H9 (cell line): Measurements from ENCODE around the gene RYR3. TPM values are rescaled to one million over a fixed set of nuclear protein-coding genes. Genes with fewer than 3 reads are reported as not detected.

Source experiments
- DNase-seq: peaks from one replicate; pipeline ENCODE4 v3.0.0-alpha.2; 2017
- H2AFZ ChIP-seq: one replicate; pipeline ENCODE4 v1.6.1; 2013; ENCODE audit warnings: mild to moderate bottlenecking, low read length, control low read depth, moderate library complexity
- H2AK5ac ChIP-seq: 2 replicates; pipeline ENCODE4 v1.6.1; 2013; ENCODE audit warnings: low read length, control low read depth, mixed read lengths; ENCODE audit not compliant: insufficient read length
- H2BK120ac ChIP-seq: one replicate; pipeline ENCODE4 v1.6.1; 2013; ENCODE audit warnings: low read depth, mild to moderate bottlenecking, low read length, control low read depth, inconsistent platforms; ENCODE audit not compliant: poor library complexity, severe bottlenecking
- H2BK12ac ChIP-seq: 2 replicates; pipeline ENCODE4 v1.6.1; 2013; ENCODE audit warnings: low read length, control low read depth, mixed read lengths, low read depth; ENCODE audit not compliant: insufficient read length
- H2BK15ac ChIP-seq: 2 replicates; pipeline ENCODE4 v1.6.1; 2013; ENCODE audit warnings: low read depth, low read length, control low read depth
- H2BK20ac ChIP-seq: one replicate; pipeline ENCODE4 v1.6.1; 2013; ENCODE audit warnings: low read depth, mild to moderate bottlenecking, low read length, control low read depth, inconsistent platforms; ENCODE audit not compliant: poor library complexity, severe bottlenecking
- H2BK5ac ChIP-seq: 2 replicates; pipeline ENCODE4 v1.6.1; 2013; ENCODE audit warnings: low read length, control low read depth, mixed read lengths; ENCODE audit not compliant: insufficient read length
- H3K14ac ChIP-seq: 2 replicates; pipeline ENCODE4 v1.6.1; 2013; ENCODE audit warnings: low read length, control low read depth; ENCODE audit not compliant: insufficient read depth
- H3K18ac ChIP-seq: 2 replicates; pipeline ENCODE4 v1.6.1; 2013; ENCODE audit warnings: low read depth, mild to moderate bottlenecking, mixed read lengths, low read length, control low read depth; ENCODE audit not compliant: insufficient read length
- H3K23ac ChIP-seq: 2 replicates; pipeline ENCODE4 v1.6.1; 2013; ENCODE audit warnings: low read length, control low read depth, mixed read lengths, low read depth; ENCODE audit not compliant: insufficient read length
- H3K23me2 ChIP-seq: 2 replicates; pipeline ENCODE4 v1.6.1; 2013; ENCODE audit warnings: low read depth, mild to moderate bottlenecking, mixed read lengths, low read length, control low read depth; ENCODE audit not compliant: insufficient read length, poor library complexity, severe bottlenecking
- H3K27ac ChIP-seq: 2 replicates; pipeline ENCODE4 v1.5.1; 2013; ENCODE audit warnings: low read length, control low read depth, mixed read lengths, low read depth; ENCODE audit not compliant: insufficient read length
- H3K27me3 ChIP-seq: 2 replicates; pipeline ENCODE4 v1.6.1; 2013; ENCODE audit warnings: low read length, control low read depth, inconsistent platforms; ENCODE audit not compliant: insufficient read depth
- H3K4ac ChIP-seq: 2 replicates; pipeline ENCODE4 v1.6.1; 2013; ENCODE audit warnings: low read depth, mild to moderate bottlenecking, control low read depth, inconsistent platforms, low read length, moderate library complexity
- H3K4me1 ChIP-seq: 2 replicates; pipeline ENCODE4 v1.6.1; 2013; ENCODE audit warnings: low read length, control low read depth, inconsistent platforms; ENCODE audit not compliant: insufficient read depth
- H3K4me2 ChIP-seq: 2 replicates; pipeline ENCODE4 v1.6.1; 2013; ENCODE audit warnings: low read length, control low read depth, mixed read lengths; ENCODE audit not compliant: insufficient read length, insufficient read depth
- H3K56ac ChIP-seq: 2 replicates; pipeline ENCODE4 v1.6.1; 2013; ENCODE audit warnings: low read depth, mild to moderate bottlenecking, mixed read lengths, low read length, control low read depth; ENCODE audit not compliant: insufficient read length
- H3K79me1 ChIP-seq: 2 replicates; pipeline ENCODE4 v1.6.1; 2013; ENCODE audit warnings: low read depth, mild to moderate bottlenecking, moderate library complexity, low read length, control low read depth, inconsistent platforms; ENCODE audit not compliant: insufficient read depth, poor library complexity, severe bottlenecking
- H3K79me2 ChIP-seq: 2 replicates; pipeline ENCODE4 v1.6.1; 2013; ENCODE audit warnings: low read length, control low read depth, inconsistent platforms; ENCODE audit not compliant: insufficient read depth
- H3K9ac ChIP-seq: 2 replicates; pipeline ENCODE4 v1.6.1; 2013; ENCODE audit warnings: low read length, control low read depth, mixed read lengths; ENCODE audit not compliant: insufficient read length; ENCODE audit errors: extremely low read depth
- H3K9me3 ChIP-seq: one replicate; pipeline ENCODE4 v1.6.1; 2013; ENCODE audit warnings: low read depth, low read length, inconsistent platforms; ENCODE audit not compliant: control insufficient read depth
- H3T11ph ChIP-seq: one replicate; pipeline ENCODE4 v1.6.1; 2013; ENCODE audit warnings: mild to moderate bottlenecking, low read length, control low read depth, inconsistent platforms
- H4K20me1 ChIP-seq: one replicate; pipeline ENCODE4 v1.6.1; 2013; ENCODE audit not compliant: control insufficient read depth, insufficient read length, insufficient read depth
- H4K5ac ChIP-seq: 2 replicates; pipeline ENCODE4 v1.6.1; 2013; ENCODE audit warnings: low read depth, mild to moderate bottlenecking, mixed read lengths, low read length, control low read depth; ENCODE audit not compliant: insufficient read length
- H4K8ac ChIP-seq: replicated peaks from 2 replicates; pipeline ENCODE4 v1.6.1; 2013; ENCODE audit warnings: low read length, control low read depth, mixed read lengths, low read depth; ENCODE audit not compliant: insufficient read length
- H4K91ac ChIP-seq: 2 replicates; pipeline ENCODE4 v1.6.1; 2013; ENCODE audit warnings: low read depth, mild to moderate bottlenecking, moderate library complexity, mixed read lengths, low read length, control low read depth; ENCODE audit not compliant: insufficient read length
- H3K27ac Mint-ChIP-seq, 3 experiments: 2 replicates in 2 of 3; 3 replicates in 1 of 3; pipeline ENCODE4 v1.8.0; 2020 to 2021; ENCODE audit warnings: mixed read lengths in 3 of 3, mild to moderate bottlenecking in 1 of 3, moderate library complexity in 1 of 3
- H3K27me3 Mint-ChIP-seq: 2 replicates; pipeline ENCODE4 v1.8.0; 2021; ENCODE audit warnings: low read depth, mild to moderate bottlenecking, moderate library complexity, mixed read lengths
- H3K36me3 Mint-ChIP-seq, 3 experiments: 2 replicates in 2 of 3; 3 replicates in 1 of 3; pipeline ENCODE4 v1.8.0; 2020 to 2021; ENCODE audit warnings: low read depth in 3 of 3, mixed read lengths in 3 of 3; ENCODE audit not compliant: insufficient read depth in 1 of 3
- H3K4me1 Mint-ChIP-seq, 2 experiments: 2 replicates each; pipeline ENCODE4 v1.8.0; 2020; ENCODE audit warnings: mixed read lengths in 2 of 2
- H3K4me3 Mint-ChIP-seq, 2 experiments: 2 replicates in 1 of 2; 3 replicates in 1 of 2; pipeline ENCODE4 v1.8.0; 2020 to 2021; ENCODE audit warnings: mild to moderate bottlenecking in 2 of 2, mixed read lengths in 2 of 2, moderate library complexity in 1 of 2
- H3K9me3 Mint-ChIP-seq, 2 experiments: 2 replicates in 1 of 2; 3 replicates in 1 of 2; pipeline ENCODE4 v1.8.0; 2020; ENCODE audit warnings: mild to moderate bottlenecking in 2 of 2, mixed read lengths in 2 of 2, moderate library complexity in 1 of 2
- CTCF ChIP-seq: fragments of 200-600 bp; sonication (generic); conservative IDR thresholded peaks from 3 replicates; pipeline ENCODE4 v1.8.0; 2021; ENCODE audit warnings: antibody characterized with exemption, mild to moderate bottlenecking
- WGBS: extraction: QIAGEN DNeasy Blood & Tissue Kit; methylation state at CpG from one replicate; pipeline ENCODE4 v1.1.7; 2013; ENCODE audit warnings: missing lambda C conversion rate, low lambda C conversion rate, mixed read lengths; ENCODE audit not compliant: insufficient read length; ENCODE audit errors: extremely low coverage; 5-methylcytosine and 5-hydroxymethylcytosine counted together
- total RNA-seq: library from RNA; stranded (reverse); gene quantifications from 2 replicates; pipeline ENCODE4 v1.2.1, GENCODE V29; 2021

Gene RYR3
- total RNA-seq, 1 experiment from 2014 or later, result 0.85 TPM

GRCh38 chr15:33430577-33430976 is 119.8 kb downstream of the RYR3 start:
- H3K27ac Mint-ChIP-seq, result no peak overlapping the region
- H3K36me3 Mint-ChIP-seq, result no peaks in the 10 kb centered on the region

More at GRCh38 chr15:33430577-33430976, 119.8 kb downstream of the RYR3 start:
- no peak overlapping the region for H3K4ac ChIP-seq
- Mint-ChIP-seq H3K4me1 (peaks cover 6 to 8% of the 10 kb centered on the region in 2 experiments; a peak in 3 of 4 replicates), H3K4me3 (no peak overlapping the region), H3K27me3 (no peaks in the 10 kb centered on the region; the same call in 1 of the 2 replicates), H3K9me3 (peaks cover 0 to 3% of the 10 kb centered on the region in 2 experiments; a peak in 3 of 5 replicates)
- no peak overlapping the region for H3T11ph ChIP-seq
- H3K27me3 ChIP-seq, result no peaks in the 10 kb centered on the region
- no peak overlapping the region for H2AK5ac ChIP-seq
- no peaks in the 10 kb centered on the region for H3K79me1 ChIP-seq
- no peak overlapping the region for H3K18ac ChIP-seq
- H4K20me1 ChIP-seq, result no peaks in the 10 kb centered on the region
- no peak overlapping the region for H2BK120ac ChIP-seq
- no peak overlapping the region for H2BK12ac ChIP-seq
- TF ChIP-seq CTCF, result no peak
- no peak overlapping the region for H3K14ac ChIP-seq
- H3K27ac ChIP-seq, result no peak overlapping the region
- H2BK15ac ChIP-seq, result no peak overlapping the region
- H3K23ac ChIP-seq, result no peak overlapping the region
- no peak overlapping the region for H3K56ac ChIP-seq
- no peak overlapping the region for H4K5ac ChIP-seq
- no peaks in the 10 kb centered on the region for H3K79me2 ChIP-seq
- DNase-seq, result no peak
- no peaks in the 10 kb centered on the region for H3K23me2 ChIP-seq
- no peak overlapping the region for H4K91ac ChIP-seq
- H2BK20ac ChIP-seq, result no peak overlapping the region
- H4K8ac ChIP-seq, result no peak overlapping the region
- no peak overlapping the region for H3K9ac ChIP-seq
- no CpG with 5 or more reads among the region's 5 CpGs for WGBS
- H3K4me1 ChIP-seq, result no peaks in the 10 kb centered on the region
- H2BK5ac ChIP-seq, result no peak overlapping the region
- no peaks in the 10 kb centered on the region for H3K9me3 ChIP-seq
- H2AFZ ChIP-seq, result no peak overlapping the region
- H3K4me2 ChIP-seq, result no peak overlapping the region
